Measurements from ENCODE around the gene HOXB5.

The HOXB5 gene

DNA sequence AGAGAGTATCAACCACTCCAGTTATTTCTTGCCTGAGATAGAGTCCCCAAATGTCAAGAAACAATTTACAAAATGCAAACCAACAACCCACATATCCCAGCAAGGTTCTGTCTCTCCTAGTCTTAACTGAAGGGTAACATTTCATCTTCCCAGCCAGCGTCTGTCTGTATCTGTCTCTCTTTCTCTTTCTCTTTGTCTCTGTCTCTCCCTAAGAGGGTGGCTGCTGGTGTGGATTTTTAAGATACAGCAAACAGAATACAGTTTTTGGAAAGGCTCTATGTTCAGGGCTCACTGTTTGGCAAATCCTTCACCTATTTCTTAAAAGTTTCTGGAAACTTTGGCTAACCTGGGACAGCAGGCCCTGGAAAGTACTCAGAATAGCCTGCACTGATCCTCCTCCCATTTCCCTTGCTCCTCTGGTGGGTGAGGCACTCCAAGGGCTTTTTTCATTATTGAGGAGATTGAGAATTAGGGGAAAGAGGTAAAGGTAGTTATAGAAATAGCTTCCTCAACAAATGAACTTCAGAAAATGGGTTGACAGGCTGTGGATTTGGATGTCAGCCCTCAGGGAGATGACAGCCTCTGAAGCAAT is 21.7 kb downstream of the HOXB5 start:
- DNase-seq (ENCODE audit: low read depth) = no peak

DNA sequence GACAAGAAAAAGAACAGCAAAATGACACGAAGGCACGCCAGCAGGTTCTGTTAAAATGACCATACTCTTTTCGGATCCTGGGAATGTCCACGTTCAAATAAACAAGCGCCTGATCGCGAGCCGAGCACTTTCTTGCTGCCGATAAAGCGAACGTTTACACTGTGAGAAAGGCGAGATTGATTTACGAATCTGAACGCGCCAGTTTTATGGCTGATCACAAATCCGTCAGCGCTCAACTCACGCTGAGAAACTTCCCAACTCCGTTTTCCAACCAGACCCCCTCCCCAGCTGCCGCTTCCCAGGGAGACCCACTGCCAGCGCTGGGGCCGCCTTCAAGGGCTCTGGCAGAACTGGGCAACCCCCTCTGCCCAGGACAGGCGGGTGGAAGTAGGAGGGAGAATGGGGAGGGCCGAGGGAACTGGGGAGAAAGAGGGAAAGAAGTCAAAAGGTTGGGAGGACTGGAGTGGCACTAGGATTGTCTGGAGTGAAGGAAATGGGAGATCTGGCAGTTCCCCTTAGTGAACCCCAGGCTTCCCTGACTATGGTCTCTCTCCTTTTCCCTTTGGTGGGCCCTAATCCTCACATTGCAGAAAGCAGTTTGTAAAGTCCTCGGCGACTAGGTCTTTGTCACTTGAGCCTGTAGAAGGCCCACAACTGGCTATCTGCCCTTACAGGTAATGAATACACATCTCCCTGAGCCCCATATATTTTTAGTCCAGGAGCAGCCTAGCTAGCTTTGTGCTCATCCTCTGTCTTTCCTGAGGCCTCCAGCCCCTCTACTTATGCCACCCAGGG is 22.4 kb downstream of the HOXB5 start:
- DNase-seq (ENCODE audit: low read depth) = no peak

DNA sequence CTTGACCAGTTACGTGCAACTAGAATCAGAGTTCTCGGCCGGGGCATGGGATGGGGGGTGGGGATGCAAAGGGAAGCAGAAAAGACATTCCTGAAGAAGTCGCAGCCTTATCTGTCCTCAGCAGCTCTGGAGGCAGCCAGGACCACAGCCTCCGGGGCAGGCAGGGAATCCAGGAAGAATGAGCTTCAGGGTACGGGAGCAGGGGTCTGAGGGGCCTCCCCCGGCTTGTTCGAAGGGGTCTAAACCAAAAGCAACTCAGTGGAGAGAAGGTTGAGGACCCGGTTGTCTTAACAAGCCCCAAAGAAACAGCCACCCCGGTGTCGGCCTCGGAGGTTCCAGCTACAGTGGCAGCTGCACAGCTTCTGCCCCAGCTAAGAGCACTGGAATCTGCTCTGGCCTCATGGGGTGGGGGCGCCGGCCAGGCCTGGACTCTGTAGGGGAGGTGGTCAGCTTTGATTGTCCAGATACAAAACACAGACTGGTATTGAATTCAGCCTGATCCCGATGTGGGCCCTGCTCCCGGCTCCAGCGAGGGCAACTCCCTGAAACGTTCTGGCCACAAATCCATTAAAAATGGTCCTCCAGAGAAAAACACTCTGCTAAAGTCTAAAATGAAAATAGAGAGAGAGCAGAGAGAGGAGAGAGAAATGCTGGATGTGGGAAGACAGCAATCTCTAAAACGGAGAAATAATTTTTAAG is 23.1 kb downstream of the HOXB5 start:
- DNase-seq (ENCODE audit: low read depth) = no peak

DNA sequence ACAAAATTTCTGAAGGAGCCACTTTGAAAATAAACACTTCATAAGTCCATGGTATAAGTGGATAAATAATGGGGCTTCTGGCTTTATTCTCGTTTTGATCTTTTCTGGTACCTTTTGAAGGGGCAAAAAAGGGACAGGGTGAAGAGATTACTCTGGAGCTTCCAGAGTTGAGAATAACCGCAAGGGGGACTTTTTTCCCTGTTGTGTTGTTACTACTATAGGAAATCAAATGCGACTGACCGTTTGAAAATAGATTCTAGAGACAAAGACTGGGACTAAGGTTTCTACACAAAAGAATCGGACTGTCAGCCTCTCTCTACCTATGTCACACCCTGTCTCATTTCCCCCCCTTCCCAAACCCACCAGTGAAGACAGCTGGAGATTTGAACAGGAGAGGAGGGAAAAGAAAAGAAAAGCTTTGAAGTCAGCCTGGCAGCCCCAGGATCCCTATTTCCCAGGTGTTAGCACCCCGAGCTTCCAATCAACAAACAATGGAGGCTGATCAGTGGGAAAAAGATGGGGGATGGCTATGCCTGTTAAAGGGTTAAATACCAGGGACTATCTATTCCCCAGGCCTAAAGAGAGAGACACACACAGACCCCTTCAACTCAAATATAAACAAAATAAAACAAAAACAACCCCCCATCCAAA is 23.8 kb downstream of the HOXB5 start:
- DNase-seq (ENCODE audit: low read depth) = no peak

DNA sequence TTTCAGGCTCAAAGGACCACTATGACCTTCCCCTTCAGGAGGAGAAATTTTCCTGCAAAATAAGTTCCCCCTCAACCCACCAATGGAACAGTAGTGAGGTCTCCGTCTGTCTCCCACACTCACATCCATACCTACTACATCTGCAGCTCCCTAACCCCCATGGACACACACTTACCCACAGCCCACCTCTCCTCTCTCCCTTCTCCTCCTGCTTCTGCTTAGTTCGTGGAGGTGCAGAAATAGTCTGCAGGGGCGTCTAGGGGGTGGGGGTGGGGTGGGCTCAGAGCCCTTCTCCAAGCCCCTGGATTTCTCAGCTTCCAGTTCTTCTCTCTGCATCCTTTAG is 24.4 kb downstream of the HOXB5 start:
- DNase-seq (ENCODE audit: low read depth) = no peak

DNA sequence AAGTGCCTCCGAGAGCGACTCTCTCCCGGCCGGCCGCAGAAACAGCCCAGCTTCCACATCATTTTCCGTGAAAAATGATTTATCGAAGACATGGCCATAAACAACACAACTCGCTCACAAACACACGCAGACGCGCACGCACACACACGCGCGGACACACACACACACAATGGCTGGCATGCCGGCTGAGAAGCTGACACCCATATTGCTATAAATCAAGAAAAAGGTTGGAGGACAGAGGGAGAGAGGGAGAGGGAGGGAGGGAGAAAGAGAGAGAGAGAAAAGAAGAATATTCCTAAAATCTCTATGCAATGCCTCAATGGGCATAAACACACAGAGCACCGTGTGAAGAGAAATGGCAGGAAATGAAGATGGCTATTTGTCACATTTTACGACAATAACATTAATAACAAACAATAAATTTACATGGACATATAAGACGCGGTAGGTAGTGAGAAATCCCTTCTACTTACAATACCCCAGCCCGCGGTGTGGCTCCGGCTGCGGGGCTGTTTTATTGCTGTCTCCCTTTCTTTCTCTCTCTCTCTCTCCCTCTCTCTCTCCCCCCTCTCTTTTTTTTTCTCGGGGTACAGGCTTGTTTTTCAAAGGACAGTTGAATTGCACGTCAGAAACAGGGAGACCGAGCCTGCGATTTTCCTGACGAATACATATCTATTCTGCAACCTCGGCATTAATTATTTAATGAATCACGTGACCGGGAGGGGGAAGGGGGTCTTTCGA is 24.9 kb downstream of the HOXB5 start:
- DNase-seq (ENCODE audit: low read depth) = no peak

DNA sequence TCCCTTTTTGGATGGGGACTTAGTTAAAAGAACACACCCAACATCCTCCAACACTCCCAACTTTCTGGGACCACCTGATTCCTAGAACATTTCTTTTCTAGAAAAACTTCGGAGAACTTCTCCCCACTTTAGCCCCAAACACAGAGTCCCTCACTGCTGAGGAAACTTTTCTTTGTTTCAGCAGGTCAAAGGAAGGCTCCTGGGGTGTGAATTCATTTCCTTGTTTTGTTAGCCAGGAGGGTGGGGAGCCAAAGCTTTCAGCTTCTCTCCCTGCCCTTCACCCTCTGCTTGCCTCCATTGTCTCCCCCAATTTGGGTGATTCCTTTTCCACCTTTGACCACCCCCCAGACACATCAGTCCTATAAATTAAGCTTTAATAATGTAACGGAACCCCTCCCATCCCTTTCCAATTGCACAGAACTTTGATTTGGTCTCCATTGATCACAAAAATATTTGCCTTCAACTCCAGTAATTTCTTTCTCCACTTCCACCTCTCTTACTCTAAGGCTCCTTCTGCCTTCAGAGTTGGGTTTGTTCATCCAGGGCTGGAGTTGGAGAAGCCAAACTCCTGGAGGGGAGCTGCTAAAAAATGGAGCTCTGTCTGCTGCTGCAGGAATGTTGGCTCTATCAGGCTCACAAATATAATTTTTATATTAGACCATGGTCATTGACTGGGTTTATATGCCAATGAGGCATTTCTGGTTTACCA is 25.8 kb downstream of the HOXB5 start:
- DNase-seq (ENCODE audit: low read depth) = no peak

DNA sequence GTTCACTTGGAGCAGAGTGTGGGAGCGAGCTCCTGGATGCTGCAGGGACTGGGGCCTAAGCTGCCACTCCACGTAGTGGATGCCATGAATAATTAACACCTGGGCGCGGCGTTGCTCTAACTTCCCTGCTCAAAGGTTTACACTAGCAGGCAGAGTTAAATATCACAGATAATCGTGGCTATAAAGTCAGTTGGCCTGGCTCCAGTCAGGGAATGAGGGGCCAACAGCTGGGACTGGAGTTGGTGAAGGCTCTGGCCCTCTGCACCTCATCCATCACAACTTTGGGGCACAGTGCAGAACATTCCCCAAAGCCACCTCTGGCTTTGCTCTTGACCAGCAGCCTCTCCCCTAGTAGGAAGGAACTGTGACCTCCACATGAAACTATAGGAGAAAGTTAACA is 26.4 kb downstream of the HOXB5 start:
- DNase-seq (ENCODE audit: low read depth) = no peak

DNA sequence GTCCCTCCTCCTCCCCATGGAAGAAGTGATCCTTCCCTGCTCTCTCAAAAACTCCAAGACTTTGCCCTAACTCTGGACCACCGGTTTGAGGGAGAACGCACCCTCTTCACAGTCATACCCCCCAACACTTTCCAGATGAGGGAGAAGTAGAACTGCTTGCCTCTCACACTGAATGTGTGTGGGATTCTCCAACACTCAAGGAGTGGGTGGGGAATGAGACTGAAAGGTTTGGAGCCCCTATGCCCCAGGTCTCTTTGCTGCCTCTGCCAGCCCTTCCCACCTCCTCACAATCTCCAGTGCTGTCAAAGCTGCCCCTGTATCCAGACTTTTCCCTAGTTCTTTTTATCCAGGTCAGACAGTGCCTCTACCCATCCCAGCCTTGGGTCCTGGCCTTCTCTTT is 26.9 kb downstream of the HOXB5 start:
- no peak for DNase-seq (ENCODE audit: low read depth)

DNA sequence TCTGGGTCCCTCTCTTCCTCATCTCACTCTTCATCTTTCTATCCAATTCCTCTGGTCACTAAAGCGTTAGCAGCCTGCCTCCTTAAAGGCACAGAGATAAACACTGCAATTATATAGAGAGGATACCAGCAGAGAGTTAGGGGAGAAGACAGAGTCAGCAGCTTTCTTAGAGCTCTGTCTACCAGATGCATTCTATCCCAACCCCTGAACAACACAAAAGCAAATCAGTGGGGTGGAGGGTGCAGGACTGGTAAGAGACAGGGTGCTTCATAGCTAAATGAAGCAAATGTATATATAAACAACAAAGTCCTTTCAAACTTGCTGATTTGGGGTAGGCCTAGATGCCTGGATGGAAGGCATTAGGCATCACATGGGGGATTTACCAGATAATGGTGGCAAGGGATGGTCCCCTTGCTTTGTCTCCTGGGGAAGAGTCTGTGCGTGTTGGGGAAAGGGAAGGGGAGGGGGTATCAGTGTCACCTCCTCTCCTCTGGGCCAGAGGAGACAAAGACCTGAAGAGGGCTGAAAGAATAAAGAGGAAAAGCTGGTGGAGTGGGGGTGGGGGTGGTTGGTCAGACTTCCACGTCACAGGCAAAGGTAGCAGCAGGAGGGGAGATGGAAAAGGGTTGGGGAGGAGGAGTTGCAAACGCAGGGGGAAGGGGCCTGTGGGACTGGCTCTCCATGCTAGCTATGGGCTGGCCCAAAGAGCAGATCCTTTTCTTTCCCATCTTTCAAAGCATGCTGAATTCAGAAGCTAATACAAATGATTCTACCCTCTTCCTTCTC is 27.5 kb downstream of the HOXB5 start:
- DNase-seq (ENCODE audit: low read depth) = no peak

DNA sequence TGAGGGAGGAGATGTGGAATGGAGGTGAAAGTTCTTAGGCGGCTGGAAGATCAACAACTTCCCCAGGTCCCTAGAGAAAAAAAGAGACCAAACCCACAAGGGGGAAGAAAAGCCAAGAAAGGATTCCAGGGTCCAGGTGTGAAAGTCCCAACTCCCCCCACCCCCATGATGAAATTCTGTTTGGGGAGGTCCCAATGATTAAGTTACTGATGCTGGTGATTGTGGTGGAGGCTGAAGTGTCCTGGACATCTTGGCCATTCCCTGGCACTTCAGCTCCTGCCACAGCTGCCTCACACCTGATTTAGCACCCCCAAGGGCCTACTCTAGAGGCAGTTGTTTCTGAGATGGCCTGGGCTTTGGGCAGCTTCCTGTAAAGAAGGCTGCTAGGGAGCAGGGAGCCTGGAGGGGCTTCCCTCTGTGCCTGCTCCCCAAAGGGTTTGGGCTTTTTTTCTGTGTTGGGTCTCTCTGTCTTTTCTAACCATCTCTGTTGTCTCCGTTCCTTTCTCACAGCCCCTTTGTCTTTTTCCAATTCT is 28.5 kb downstream of the HOXB5 start:
- DNase-seq (ENCODE audit: low read depth) = no peak

DNA sequence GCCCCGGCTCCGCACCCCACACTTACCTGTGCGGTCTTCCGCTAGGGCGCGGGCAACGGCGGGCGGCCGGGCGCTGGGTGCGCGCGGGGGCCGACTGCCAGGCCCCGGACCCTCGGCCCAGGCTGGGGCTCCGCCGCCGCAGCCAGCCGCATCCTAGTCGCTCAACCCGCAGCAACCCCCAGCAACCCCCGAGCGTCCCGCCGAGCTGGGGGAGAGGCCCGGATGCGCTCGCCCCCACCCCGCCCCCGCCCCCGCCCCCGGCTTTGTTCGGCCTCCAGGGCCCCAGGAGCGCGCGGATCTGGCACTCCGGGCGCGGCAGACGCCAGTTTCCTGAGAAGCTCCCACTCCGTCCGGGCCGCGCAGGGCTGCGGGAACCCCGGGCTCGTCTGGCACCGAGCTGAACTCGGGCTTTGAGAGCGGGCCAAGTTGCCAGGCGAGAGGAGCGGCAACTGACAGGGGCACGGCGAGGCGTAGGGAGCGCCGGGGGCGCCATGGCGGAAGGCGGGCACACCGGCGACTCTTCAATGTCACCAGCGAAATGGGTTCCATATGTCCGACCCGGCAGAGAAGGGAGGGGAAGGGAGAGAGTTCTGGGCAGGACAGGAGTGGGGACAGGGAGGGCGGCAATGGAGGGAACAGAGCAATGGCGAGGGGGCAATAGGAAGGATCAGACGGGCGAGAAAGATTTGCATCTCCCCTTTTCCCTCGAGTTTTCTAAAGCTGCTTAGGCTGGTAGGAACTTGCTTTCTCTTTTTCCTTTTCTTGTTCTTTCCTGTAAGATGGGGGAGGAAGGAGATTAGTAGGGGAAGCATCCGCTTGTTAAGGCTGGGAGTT is 29.2 kb downstream of the HOXB5 start:
- DNase-seq (ENCODE audit: low read depth) = no peak

DNA sequence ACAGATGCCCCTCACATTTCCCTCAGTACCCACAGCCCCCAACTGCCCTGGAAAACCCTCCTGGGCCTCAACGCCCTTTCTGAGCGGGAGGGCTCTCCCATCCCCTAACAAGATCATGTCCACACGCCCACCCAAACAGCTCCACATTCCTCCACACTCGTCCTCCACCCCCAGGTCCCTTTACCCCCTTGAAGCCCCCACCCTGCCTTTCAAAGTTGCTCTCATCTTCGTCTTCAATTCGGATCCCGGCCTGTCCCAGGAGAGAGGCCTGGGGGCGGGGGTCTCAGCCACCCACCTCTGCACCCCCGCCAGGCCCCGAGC is 29.8 kb downstream of the HOXB5 start:
- no peak for DNase-seq (ENCODE audit: low read depth)

DNA sequence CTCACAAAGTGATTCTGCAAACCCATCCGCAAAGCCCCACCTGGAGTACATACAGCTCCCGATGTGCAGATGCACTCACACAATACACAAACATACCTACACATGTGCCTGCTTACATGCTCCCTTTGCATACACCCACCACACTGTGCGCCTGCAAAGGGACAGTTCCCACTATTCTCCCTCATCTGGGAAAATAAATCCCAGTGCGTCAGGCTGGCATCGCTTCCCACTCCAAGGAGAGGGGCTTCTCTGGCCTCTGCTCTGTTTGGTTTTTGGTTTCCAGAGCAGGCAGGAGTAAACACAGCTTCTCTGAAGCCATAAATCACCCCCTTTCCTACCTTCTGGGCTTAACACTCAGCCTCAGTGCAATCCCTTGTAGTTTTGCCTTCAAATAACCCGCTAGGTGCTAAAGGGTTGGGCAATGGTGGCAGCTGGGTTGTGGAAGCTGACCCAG is 30.2 kb downstream of the HOXB5 start:
- DNase-seq (ENCODE audit: low read depth) = no peak

DNA sequence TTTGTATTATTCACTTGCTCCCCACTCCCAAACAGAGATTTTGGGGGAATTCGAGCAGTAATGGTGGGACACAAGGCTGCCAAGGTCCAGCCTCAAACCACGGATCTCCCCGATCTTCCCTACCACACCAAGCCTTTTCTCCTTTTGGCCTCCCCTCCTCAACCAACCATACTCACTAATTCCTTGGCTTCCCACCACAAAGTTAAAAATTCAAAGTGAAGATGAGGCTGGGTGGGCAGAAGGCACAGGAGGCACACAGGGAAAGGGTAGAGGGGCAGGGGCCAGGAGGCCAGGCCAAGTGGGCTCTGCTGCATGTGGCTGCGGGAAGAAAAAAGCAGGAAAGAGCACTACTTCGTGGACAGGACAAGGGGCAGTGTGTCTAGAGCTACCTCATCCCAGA is 30.6 kb downstream of the HOXB5 start:
- DNase-seq (ENCODE audit: low read depth) = no peak

DNA sequence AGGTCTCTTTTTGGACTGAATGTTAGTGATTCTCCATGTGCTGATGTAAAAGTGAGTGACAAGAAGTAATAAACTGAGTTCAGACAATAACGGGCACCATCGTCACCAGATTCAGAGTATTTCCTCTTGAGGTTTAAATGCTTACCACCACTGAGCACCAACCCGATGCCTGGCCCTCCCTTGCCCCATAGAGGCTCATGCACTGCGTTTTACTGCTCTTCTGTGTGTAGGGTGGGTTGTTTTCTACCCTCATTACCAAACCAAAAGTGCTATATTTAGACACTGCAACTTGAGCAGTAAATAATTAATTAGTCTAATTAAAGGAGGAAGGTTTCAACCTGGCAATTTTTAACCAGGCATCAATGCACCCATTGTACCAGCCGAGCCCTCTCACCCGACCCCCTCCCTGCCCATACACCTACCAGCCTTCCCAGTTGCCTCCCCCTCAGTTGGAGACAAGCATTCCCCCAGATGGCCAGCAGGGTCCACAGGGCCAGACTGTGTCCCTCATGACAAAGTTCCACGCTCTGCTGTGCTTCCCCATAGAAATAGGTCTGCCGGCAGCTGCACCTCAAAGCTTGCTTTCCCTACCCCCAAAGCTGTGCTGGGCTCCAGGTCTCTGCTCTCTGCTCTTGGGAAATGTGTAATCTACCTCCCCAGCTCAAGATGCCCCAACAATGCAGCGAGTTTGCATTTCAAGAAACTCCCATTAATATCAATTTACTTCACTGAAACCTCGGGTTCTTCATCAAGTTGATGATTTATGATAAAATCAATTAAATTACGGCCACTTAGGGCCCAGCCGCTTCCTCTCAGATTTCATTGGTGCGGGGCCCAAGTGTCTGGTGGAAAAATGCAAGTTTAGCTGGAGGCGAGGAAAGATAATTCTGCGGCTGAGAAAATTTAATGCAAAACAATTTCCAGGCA is 31.4 kb downstream of the HOXB5 start:
- DNase-seq (ENCODE audit: low read depth) = no peak

DNA sequence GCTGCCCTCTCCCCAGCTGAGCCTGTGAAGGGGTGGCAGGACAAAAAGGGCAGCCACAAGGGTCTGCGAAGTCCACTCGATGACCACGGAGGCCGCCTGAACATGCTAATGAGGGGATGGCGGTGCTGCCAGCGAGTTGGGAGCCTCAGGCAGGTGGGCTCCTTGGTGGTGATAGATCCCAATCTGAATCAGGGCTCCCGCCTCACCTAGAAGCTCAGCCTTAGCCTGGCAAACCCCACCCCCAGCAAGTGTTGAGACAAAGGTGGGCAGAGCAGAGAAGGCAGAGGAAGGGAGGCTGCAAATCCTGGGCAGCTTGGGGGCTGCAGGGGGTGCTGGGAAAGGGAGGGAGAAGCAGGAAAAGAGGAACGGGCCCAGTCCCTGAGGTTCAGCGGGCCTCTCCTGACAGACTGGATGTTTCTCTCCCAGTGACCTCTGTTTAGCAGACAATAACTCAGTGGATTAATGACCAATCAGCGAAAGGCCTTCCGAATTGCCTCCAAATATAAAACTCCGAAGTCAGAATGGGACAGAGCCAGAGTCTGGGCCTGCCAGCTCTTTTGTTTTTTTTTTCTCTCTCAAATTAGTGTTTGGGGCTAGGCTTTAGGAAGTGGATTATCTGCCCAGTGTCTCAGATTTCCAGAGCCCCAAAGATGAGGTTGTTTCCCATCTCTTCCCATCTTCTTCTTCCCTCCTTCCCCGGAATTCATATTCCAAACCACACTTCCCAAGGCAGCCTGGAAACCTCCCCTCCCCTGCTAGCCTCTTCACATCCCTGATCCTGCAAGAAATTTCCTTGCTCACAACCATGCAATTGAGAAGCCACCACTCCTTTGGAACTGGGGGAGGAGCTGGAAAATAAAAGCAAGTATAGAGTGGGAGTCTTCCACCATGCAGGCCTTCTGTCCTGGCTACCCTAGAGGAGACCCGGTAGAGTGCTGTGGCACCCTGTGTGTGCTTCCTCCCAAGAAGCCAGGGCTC is 33.5 kb downstream of the HOXB5 start:
- no peak for DNase-seq (ENCODE audit: low read depth)

Data from T follicular helper cell (primary cell).